Mesenchymal stem cell (in vitro differentiated cells and primary cell): ENCODE results near the gene LPP.
"Not testable (repeated sequence)": the region's sequence is repeated elsewhere in the genome, so short reads cannot be mapped to it uniquely, and the experiment has no call there.

Source experiments
- DNase-seq: peaks from one replicate; pipeline ENCODE4 v3.0.0-alpha.2; 2013
- H2AFZ ChIP-seq: one replicate; pipeline ENCODE4 v1.6.1; 2013; ENCODE audit warnings: low read depth, mild to moderate bottlenecking, control low read depth, inconsistent platforms, low read length, moderate library complexity
- H2AK5ac ChIP-seq: 2 replicates; pipeline ENCODE4 v1.6.1; 2013; ENCODE audit warnings: low read length, moderate library complexity, mild to moderate bottlenecking, inconsistent platforms; ENCODE audit not compliant: severe bottlenecking
- H2BK120ac ChIP-seq: one replicate; pipeline ENCODE4 v1.6.1; 2013; ENCODE audit warnings: low read depth, mild to moderate bottlenecking, inconsistent platforms, low read length, moderate library complexity
- H2BK12ac ChIP-seq, 2 experiments: one replicate each; pipeline ENCODE4 v1.6.1; 2013; ENCODE audit warnings: inconsistent platforms in 2 of 2, low read length in 2 of 2, mild to moderate bottlenecking in 2 of 2, moderate library complexity in 2 of 2, control low read depth in 1 of 2
- H2BK15ac ChIP-seq: one replicate; pipeline ENCODE4 v1.6.1; 2013; ENCODE audit warnings: mild to moderate bottlenecking, low read depth, inconsistent platforms; ENCODE audit not compliant: poor library complexity, severe bottlenecking
- H2BK5ac ChIP-seq: 2 replicates; pipeline ENCODE4 v1.6.1; 2013; ENCODE audit warnings: low read depth, mild to moderate bottlenecking, low read length, control low read depth, inconsistent platforms; ENCODE audit not compliant: poor library complexity, severe bottlenecking
- H3K14ac ChIP-seq, 2 experiments: one replicate each; pipeline ENCODE4 v1.6.1; 2013; ENCODE audit warnings: inconsistent platforms in 2 of 2, low read length in 2 of 2, control low read depth in 1 of 2, mild to moderate bottlenecking in 1 of 2, moderate library complexity in 1 of 2
- H3K18ac ChIP-seq, 2 experiments: one replicate each; pipeline ENCODE4 v1.6.1; 2013; ENCODE audit warnings: inconsistent platforms in 2 of 2, low read length in 2 of 2, control low read depth in 1 of 2, low read depth in 1 of 2, mild to moderate bottlenecking in 1 of 2
- H3K23ac ChIP-seq, 2 experiments: one replicate each; pipeline ENCODE4 v1.6.1; 2013; ENCODE audit warnings: inconsistent platforms in 2 of 2, low read length in 2 of 2, mild to moderate bottlenecking in 2 of 2, moderate library complexity in 2 of 2, control low read depth in 1 of 2
- H3K27ac ChIP-seq: 2 replicates; pipeline ENCODE4 v1.5.1; 2013; ENCODE audit warnings: mild to moderate bottlenecking, moderate library complexity, low read length, control low read depth, inconsistent platforms; ENCODE audit not compliant: poor library complexity, severe bottlenecking
- H3K27me3 ChIP-seq, 2 experiments: 2 replicates each; pipeline versions ENCODE4 v1.6.1 to v1.7.0; 2013; ENCODE audit warnings: low read length in 2 of 2, mild to moderate bottlenecking in 2 of 2, moderate library complexity in 2 of 2, control low read depth in 1 of 2, inconsistent platforms in 1 of 2; ENCODE audit not compliant: control insufficient read depth in 1 of 2, insufficient read depth in 1 of 2
- H3K36me3 ChIP-seq, 2 experiments: 2 replicates each; pipeline versions ENCODE4 v1.6.1 to v1.7.0; 2013; ENCODE audit warnings: low read length in 2 of 2, control low read depth in 1 of 2, inconsistent platforms in 1 of 2, low read depth in 1 of 2, mild to moderate bottlenecking in 1 of 2; ENCODE audit not compliant: insufficient read depth in 2 of 2, control insufficient read depth in 1 of 2
- H3K4ac ChIP-seq, 2 experiments: one replicate each; pipeline ENCODE4 v1.6.1; 2013; ENCODE audit warnings: inconsistent platforms in 2 of 2, low read length in 2 of 2, mild to moderate bottlenecking in 2 of 2, moderate library complexity in 2 of 2, control low read depth in 1 of 2, low read depth in 1 of 2
- H3K4me1 ChIP-seq: 2 replicates; pipeline ENCODE4 v1.6.1; 2013; ENCODE audit warnings: low read depth, low read length, control low read depth; ENCODE audit not compliant: control insufficient read depth, insufficient read depth
- H3K4me2 ChIP-seq: 2 replicates; pipeline ENCODE4 v1.6.1; 2013; ENCODE audit warnings: low read length, mild to moderate bottlenecking, inconsistent platforms; ENCODE audit not compliant: poor library complexity, severe bottlenecking
- H3K4me3 ChIP-seq, 2 experiments: 2 replicates each; pipeline versions ENCODE4 v1.5.1 to v1.7.0; 2013; ENCODE audit warnings: low read length in 2 of 2, mild to moderate bottlenecking in 2 of 2, control low read depth in 1 of 2, low read depth in 1 of 2; ENCODE audit not compliant: insufficient read depth in 1 of 2
- H3K79me1 ChIP-seq: replicated peaks from 2 replicates; pipeline ENCODE4 v1.6.1; 2013; ENCODE audit warnings: mild to moderate bottlenecking, control low read depth, low read length, inconsistent platforms; ENCODE audit not compliant: poor library complexity, severe bottlenecking
- H3K9ac ChIP-seq: 2 replicates; pipeline ENCODE4 v1.7.0; 2013; ENCODE audit warnings: mild to moderate bottlenecking, low read length, moderate library complexity
- H3K9me3 ChIP-seq: 2 replicates; pipeline ENCODE4 v1.7.0; 2013; ENCODE audit warnings: mild to moderate bottlenecking, low read length; ENCODE audit not compliant: control insufficient read depth
- H4K8ac ChIP-seq: one replicate; pipeline ENCODE4 v1.6.1; 2013; ENCODE audit warnings: inconsistent platforms, mild to moderate bottlenecking, low read length, moderate library complexity
- H4K91ac ChIP-seq: one replicate; pipeline ENCODE4 v1.6.1; 2013; ENCODE audit warnings: mild to moderate bottlenecking, low read length, inconsistent platforms
- WGBS: methylation state at CpG from one replicate; pipeline ENCODE4 v1.1.7; 2013; ENCODE audit warnings: mixed read lengths; 5-methylcytosine and 5-hydroxymethylcytosine counted together

Gene LPP

GRCh38 chr3:188131023-188131422 is 22.9 kb upstream of the LPP start:
- DNase-seq, H4K91ac ChIP-seq, H3K4me3 ChIP-seq, H3K4me1 ChIP-seq, H2BK120ac ChIP-seq, H2AK5ac ChIP-seq, H3K14ac ChIP-seq, H3K4me2 ChIP-seq, H3K27me3 ChIP-seq, H2BK15ac ChIP-seq, H3K18ac ChIP-seq, H2AFZ ChIP-seq, H3K9me3 ChIP-seq, H3K36me3 ChIP-seq, H2BK5ac ChIP-seq, H3K9ac ChIP-seq, H2BK12ac ChIP-seq, H3K27ac ChIP-seq, H3K79me1 ChIP-seq, H3K4ac ChIP-seq, H3K23ac ChIP-seq, H4K8ac ChIP-seq: not testable (repeated sequence)
- WGBS = 100% methylated on average over 1 of the region's 2 CpGs

DNA sequence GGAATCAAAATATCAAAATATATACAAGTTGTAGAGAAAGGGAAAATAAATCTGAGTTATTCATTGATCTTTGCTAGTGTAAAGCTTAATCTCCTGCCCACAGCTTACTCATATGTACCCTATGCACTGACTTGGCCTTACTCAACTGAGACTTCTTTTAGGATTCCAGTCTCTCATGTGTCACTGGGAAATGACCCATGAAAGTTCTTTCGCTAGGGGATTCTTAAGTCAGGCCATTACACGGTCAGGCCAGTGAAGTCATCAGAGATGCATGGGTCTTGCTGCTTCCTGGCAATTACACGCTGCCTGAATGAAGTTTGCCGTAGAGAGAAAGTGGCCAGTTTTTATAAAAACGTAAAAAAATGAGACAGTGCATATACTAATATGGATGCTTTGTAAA is 20.7 kb upstream of the LPP start:
- Histone ChIP-seq H3K9me3 (no peaks in the 10 kb centered on the region), H3K27ac (peak overlapping the region; percentile 9), H2AK5ac (no peak overlapping the region), H2AFZ (no peak overlapping the region), H2BK12ac (no peak overlapping the region), H2BK15ac (no peak overlapping the region), H3K23ac (no peak overlapping the region), H3K9ac (peak overlapping the region; percentile 37), H3K27me3 (no peaks in the 10 kb centered on the region), H4K8ac (no peak overlapping the region), H3K4me3 (no peak overlapping the region), H3K4ac (no peak overlapping the region), H3K4me2 (peak overlapping the region; percentile 28), H2BK120ac (no peak overlapping the region), H3K79me1 (no peaks in the 10 kb centered on the region), H2BK5ac (no peak overlapping the region), H3K18ac (no peak overlapping the region), H3K14ac (no peak overlapping the region), H3K4me1 (peaks cover 5% of the 10 kb centered on the region), H4K91ac (no peak overlapping the region), H3K36me3 (no peaks in the 10 kb centered on the region)
- WGBS = 65% methylated on average over 2 of the region's 5 CpGs
- peak; percentile 76 for DNase-seq

GRCh38 chr3:188133646-188134045 is 20.3 kb upstream of the LPP start:
- Histone ChIP-seq H2AFZ (peak overlapping the region; percentile 23), H2AK5ac (no peak overlapping the region), H3K4ac (no peak overlapping the region), H2BK12ac (no peak overlapping the region), H3K14ac (peak overlapping the region in 1 of 2 experiments; percentile 55), H3K18ac (peak overlapping the region in 1 of 2 experiments; percentile 68), H3K4me2 (no peak overlapping the region), H3K27ac (peak overlapping the region; percentile 9), H3K9me3 (no peaks in the 10 kb centered on the region), H3K4me1 (peaks cover 5% of the 10 kb centered on the region), H2BK120ac (no peak overlapping the region), H3K27me3 (no peaks in the 10 kb centered on the region), H3K4me3 (no peak overlapping the region), H3K79me1 (no peaks in the 10 kb centered on the region), H2BK15ac (no peak overlapping the region), H3K23ac (no peak overlapping the region), H2BK5ac (no peak overlapping the region), H4K91ac (no peak overlapping the region), H3K36me3 (no peaks in the 10 kb centered on the region), H4K8ac (no peak overlapping the region), H3K9ac (peak overlapping the region; percentile 37)
- DNase-seq = peak; percentile 73
- 59% methylated on average over 6 of the region's 6 CpGs for WGBS

DNA sequence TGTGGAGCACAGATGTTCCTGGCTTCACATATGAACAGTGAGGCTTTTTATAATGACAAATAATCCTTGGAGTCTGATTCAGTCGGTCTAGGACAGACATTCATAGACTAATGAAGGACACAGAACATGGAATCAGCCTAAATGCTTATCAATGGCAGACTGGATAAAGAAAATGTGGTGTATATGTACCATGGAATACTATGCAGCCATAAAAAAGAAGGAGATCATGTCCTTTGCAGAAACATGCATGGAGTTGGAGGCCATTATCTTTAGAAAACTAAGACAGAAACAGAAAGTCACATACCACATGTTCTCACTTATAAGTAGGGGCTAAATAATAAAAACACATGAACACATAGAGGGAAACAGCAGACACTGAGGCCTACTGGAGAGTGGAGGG is 19.9 kb upstream of the LPP start:
- H3K27me3 ChIP-seq = no peaks in the 10 kb centered on the region
- H3K18ac ChIP-seq = peak overlapping the region in 1 of 2 experiments; percentile 68
- H2AK5ac ChIP-seq = no peak overlapping the region
- no peak overlapping the region for H2BK15ac ChIP-seq
- no peaks in the 10 kb centered on the region for H3K9me3 ChIP-seq
- no peak overlapping the region for H3K4me3 ChIP-seq
- H4K8ac ChIP-seq = no peak overlapping the region
- DNase-seq = no peak
- peak overlapping the region; percentile 9 for H3K27ac ChIP-seq
- H3K23ac ChIP-seq = no peak overlapping the region
- H2BK5ac ChIP-seq = no peak overlapping the region
- no peak overlapping the region for H4K91ac ChIP-seq
- H3K4me1 ChIP-seq = peaks cover 5% of the 10 kb centered on the region
- H3K14ac ChIP-seq = peak overlapping the region in 1 of 2 experiments; percentile 55
- no peaks in the 10 kb centered on the region for H3K36me3 ChIP-seq
- no peak overlapping the region for H2AFZ ChIP-seq
- no peak overlapping the region for H3K4ac ChIP-seq
- no peak overlapping the region for H3K9ac ChIP-seq
- H3K79me1 ChIP-seq = no peaks in the 10 kb centered on the region
- H3K4me2 ChIP-seq = no peak overlapping the region
- no peak overlapping the region for H2BK120ac ChIP-seq
- 92% methylated on average over 1 of the region's 1 CpG for WGBS
- H2BK12ac ChIP-seq = no peak overlapping the region
